Measurements from ENCODE around the gene ARHGAP24. TPM values are rescaled to one million over a fixed set of nuclear protein-coding genes. Genes with fewer than 3 reads are reported as not detected.

Gene ARHGAP24
- total RNA-seq, 2 donors from 2014 or later: 7.0 TPM; not detected in 1

GRCh38 chr4:85672959-85673358, 198.0 kb downstream of the ARHGAP24 start:
- ATAC-seq (no peak), DNase-seq (no peak)
- no peaks in the 10 kb centered on the region for H3K9me3 ChIP-seq (ENCODE audit: control insufficient read depth, low read length, poor library complexity, severe bottlenecking)
- no peak overlapping the region for H3K4me3 Mint-ChIP-seq
- H3K36me3 Mint-ChIP-seq (ENCODE audit: low read depth): no peaks in the 10 kb centered on the region
- no peaks in the 10 kb centered on the region for H3K27me3 Mint-ChIP-seq
- H3K4me1 Mint-ChIP-seq: no peaks in the 10 kb centered on the region
- no peak overlapping the region for H3K27ac Mint-ChIP-seq

DNA sequence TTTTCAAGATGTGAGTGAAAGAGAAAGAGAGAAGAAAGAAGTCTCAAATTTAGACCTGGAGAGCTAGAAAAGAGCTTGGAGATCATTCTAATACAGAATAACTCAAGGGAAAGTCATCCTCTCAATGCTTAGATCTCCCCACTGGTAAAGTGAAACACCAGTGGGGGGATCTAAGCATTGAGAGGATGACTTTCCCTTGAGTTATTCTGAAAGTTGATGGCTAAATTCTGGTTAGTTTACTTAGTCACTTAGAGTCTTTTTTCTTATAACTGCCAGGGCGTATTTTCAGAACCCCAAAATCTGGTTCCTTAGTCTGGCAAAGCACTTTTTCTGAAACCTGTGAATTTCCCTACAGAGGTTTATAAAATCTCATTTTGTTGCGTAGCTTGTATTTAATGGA, 198.6 kb downstream of the ARHGAP24 start:
- no peak overlapping the region for H3K27ac Mint-ChIP-seq
- ATAC-seq: no peak
- H3K27me3 Mint-ChIP-seq: no peaks in the 10 kb centered on the region
- no peaks in the 10 kb centered on the region for H3K4me1 Mint-ChIP-seq
- no peak for DNase-seq
- H3K4me3 Mint-ChIP-seq: no peak overlapping the region
- H3K36me3 Mint-ChIP-seq (ENCODE audit: low read depth): no peaks in the 10 kb centered on the region
- H3K9me3 ChIP-seq (ENCODE audit: control insufficient read depth, low read length, poor library complexity, severe bottlenecking): no peaks in the 10 kb centered on the region

DNA sequence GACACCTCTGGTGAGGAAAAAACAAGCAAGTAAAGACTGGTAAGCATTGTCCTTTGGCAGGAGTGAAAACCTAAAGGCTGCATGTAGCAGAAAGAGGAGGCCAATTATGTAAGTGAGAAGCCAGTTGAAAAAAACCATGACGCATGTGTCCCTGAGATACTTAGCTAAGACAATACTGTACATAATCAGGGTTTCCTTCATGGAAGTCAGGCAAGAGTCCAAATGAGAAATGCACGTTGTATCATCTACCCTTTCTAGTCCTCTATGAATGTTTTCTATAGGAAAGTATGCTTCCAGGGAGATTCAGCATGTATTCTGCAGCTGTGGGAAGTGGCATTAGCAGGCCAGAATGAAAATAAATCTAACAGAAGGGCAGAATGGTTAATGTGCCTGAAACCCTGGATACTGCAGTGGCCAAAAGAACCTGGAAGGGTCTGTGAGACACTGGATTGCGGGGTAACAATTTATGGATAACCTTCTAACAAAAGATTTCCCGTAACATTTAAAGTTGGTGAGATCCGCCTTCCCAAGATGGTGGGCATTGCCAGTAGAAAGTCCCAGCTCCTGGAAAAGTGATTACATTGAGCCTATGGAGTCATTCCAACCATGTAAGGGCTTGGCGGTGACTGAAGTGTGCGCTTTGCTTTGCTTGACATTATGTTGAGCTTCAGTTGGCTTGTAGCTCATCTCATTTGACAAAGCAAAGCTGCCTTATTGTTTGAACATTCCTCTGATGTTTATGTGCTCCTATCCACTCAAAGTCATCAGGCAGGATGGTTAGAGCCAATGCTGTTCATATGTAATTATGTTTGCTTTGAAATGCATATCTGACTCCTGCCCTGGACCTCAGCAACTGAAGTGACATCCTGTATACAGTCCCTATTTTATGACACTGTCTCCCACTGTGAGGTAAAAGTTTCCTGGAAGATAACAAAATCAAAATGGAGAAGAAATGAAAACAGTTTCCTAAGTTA, 200.4 kb downstream of the ARHGAP24 start:
- no peaks in the 10 kb centered on the region for H3K36me3 Mint-ChIP-seq (ENCODE audit: low read depth)
- H3K4me3 Mint-ChIP-seq: no peak overlapping the region
- H3K27ac Mint-ChIP-seq: no peak overlapping the region

GRCh38 chr4:85676050-85676425, 201.1 kb downstream of the ARHGAP24 start:
- no peaks in the 10 kb centered on the region for H3K27me3 Mint-ChIP-seq
- no peaks in the 10 kb centered on the region for H3K4me1 Mint-ChIP-seq
- no peak overlapping the region for H3K27ac Mint-ChIP-seq
- H3K9me3 ChIP-seq (ENCODE audit: control insufficient read depth, low read length, poor library complexity, severe bottlenecking): no peaks in the 10 kb centered on the region
- ATAC-seq (no peak), DNase-seq (no peak)
- no peak overlapping the region for H3K4me3 Mint-ChIP-seq
- no peaks in the 10 kb centered on the region for H3K36me3 Mint-ChIP-seq (ENCODE audit: low read depth)

More for the DNA sequence above, 200.4 kb downstream of the ARHGAP24 start:
- no peaks in the 10 kb centered on the region for H3K4me1 Mint-ChIP-seq
- no peaks in the 10 kb centered on the region for H3K9me3 ChIP-seq (ENCODE audit: control insufficient read depth, low read length, poor library complexity, severe bottlenecking)
- DNase-seq (no peak), ATAC-seq (no peak)
- H3K27me3 Mint-ChIP-seq: no peaks in the 10 kb centered on the region

DNA sequence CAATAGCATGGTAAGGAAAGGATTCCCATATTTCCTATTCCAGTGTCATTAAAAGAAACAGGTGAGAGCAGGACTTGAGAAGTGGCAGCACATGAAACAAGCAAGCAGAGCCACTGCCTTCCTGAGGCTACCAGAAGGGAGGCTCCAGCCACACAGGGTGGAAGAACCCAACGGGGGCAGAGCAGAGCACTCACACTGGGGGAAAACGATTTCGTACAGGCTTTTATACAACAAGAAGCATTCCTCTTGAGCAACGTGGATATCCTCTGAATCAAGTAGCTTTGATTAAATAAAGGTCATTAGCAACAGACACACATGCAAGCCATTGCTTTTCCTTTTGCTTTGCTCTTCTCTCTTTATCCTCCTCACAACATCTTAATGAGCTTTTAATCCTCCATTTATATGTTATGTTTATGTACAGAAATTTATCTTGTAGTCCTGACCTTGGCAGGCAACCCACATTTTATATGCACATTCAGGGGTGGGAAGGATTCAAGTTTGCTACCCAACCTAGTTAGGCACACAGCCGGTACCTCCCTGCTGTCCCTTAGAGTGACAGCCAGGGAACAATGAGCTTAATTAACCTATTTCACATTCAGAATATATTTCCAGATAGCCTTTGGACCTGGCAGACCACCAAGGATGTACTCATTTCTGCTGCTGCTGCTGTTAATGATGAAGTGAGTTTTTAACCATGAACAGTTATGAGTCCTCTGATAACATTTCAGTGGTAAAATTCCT, 202.1 kb downstream of the ARHGAP24 start:
- Mint-ChIP-seq H3K4me3 (no peak overlapping the region), H3K36me3 (ENCODE audit: low read depth) (no peaks in the 10 kb centered on the region), H3K27ac (no peak overlapping the region), H3K27me3 (no peaks in the 10 kb centered on the region), H3K4me1 (no peaks in the 10 kb centered on the region)
- ATAC-seq (no peak), DNase-seq (no peak)
- H3K9me3 ChIP-seq (ENCODE audit: control insufficient read depth, low read length, poor library complexity, severe bottlenecking): no peaks in the 10 kb centered on the region

GRCh38 chr4:85681221-85681657, 206.3 kb downstream of the ARHGAP24 start:
- Mint-ChIP-seq H3K4me3 (no peak overlapping the region), H3K27me3 (no peaks in the 10 kb centered on the region), H3K27ac (no peak overlapping the region), H3K4me1 (no peaks in the 10 kb centered on the region), H3K36me3 (ENCODE audit: low read depth) (no peaks in the 10 kb centered on the region)
- no peaks in the 10 kb centered on the region for H3K9me3 ChIP-seq (ENCODE audit: control insufficient read depth, low read length, poor library complexity, severe bottlenecking)
- DNase-seq: no peak
- peak; percentile 37 for ATAC-seq

- Mint-ChIP-seq H3K36me3 (ENCODE audit: low read depth) (no peaks in the 10 kb centered on the region), H3K27me3 (no peaks in the 10 kb centered on the region)
Observed at GRCh38 chr4:85681921-85682320, 207.0 kb downstream of the ARHGAP24 start.

GRCh38 chr4:85682391-85682790, 207.4 kb downstream of the ARHGAP24 start:
- Mint-ChIP-seq H3K36me3 (ENCODE audit: low read depth) (no peaks in the 10 kb centered on the region), H3K4me1 (no peaks in the 10 kb centered on the region), H3K27me3 (no peaks in the 10 kb centered on the region), H3K4me3 (no peak overlapping the region), H3K27ac (no peak overlapping the region)
- no peaks in the 10 kb centered on the region for H3K9me3 ChIP-seq (ENCODE audit: control insufficient read depth, low read length, poor library complexity, severe bottlenecking)
- ATAC-seq (no peak), DNase-seq (no peak)

More at GRCh38 chr4:85681921-85682320, 207.0 kb downstream of the ARHGAP24 start:
- no peaks in the 10 kb centered on the region for H3K9me3 ChIP-seq (ENCODE audit: control insufficient read depth, low read length, poor library complexity, severe bottlenecking)
- H3K4me3 Mint-ChIP-seq: no peak overlapping the region
- no peak overlapping the region for H3K27ac Mint-ChIP-seq
- no peak for ATAC-seq
- no peak for DNase-seq
- H3K4me1 Mint-ChIP-seq: no peaks in the 10 kb centered on the region

GRCh38 chr4:85684676-85685075, 209.7 kb downstream of the ARHGAP24 start:
- no peaks in the 10 kb centered on the region for H3K9me3 ChIP-seq (ENCODE audit: control insufficient read depth, low read length, poor library complexity, severe bottlenecking)
- H3K4me1 Mint-ChIP-seq: no peaks in the 10 kb centered on the region
- no peaks in the 10 kb centered on the region for H3K27me3 Mint-ChIP-seq
- DNase-seq (no peak), ATAC-seq (no peak)
- peak overlapping the region; percentile 29 for H3K27ac Mint-ChIP-seq
- H3K4me3 Mint-ChIP-seq: no peak overlapping the region
- no peaks in the 10 kb centered on the region for H3K36me3 Mint-ChIP-seq (ENCODE audit: low read depth)

GRCh38 chr4:85686398-85686797, 211.4 kb downstream of the ARHGAP24 start:
- Mint-ChIP-seq H3K27ac (no peak overlapping the region), H3K27me3 (no peaks in the 10 kb centered on the region), H3K36me3 (ENCODE audit: low read depth) (no peaks in the 10 kb centered on the region), H3K4me3 (no peak overlapping the region), H3K4me1 (no peaks in the 10 kb centered on the region)
- ATAC-seq (no peak), DNase-seq (no peak)
- H3K9me3 ChIP-seq (ENCODE audit: control insufficient read depth, low read length, poor library complexity, severe bottlenecking): no peaks in the 10 kb centered on the region

DNA sequence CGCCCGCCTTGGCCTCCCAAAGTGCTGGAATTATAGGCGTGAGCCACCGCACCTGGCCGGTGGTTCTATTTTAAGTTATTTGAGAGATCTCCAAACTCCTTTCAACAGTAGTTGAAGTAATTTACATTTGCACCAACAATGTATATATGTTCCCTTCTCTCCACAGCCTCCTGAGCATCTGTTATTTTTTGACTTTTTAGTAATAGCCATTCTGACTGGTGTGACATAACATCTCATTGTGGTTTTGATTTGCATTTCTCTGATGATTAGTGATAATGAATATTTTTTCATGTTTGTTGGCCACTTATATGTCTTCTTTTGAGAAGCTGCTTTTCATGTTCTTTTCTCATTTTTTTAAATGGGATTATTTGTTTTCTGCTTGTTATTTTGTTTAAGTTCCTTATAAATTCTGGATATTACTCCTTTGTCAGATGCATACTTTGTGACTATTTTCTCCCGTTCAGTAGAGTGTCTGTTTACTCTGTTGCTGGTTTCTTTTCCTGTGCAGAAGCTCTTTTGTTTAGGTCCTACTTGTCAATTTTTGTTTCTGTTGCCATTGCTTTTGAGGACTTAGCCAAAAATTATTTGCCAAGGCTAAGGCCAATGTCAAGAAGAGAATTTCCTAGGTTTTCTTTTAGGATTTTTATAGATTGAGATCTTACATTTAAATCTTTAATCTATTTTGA, 213.2 kb downstream of the ARHGAP24 start:
- no peaks in the 10 kb centered on the region for H3K9me3 ChIP-seq (ENCODE audit: control insufficient read depth, low read length, poor library complexity, severe bottlenecking)
- H3K36me3 Mint-ChIP-seq (ENCODE audit: low read depth): no peaks in the 10 kb centered on the region
- H3K27ac Mint-ChIP-seq: no peak overlapping the region
- H3K4me1 Mint-ChIP-seq: no peaks in the 10 kb centered on the region
- H3K4me3 Mint-ChIP-seq: no peak overlapping the region
- H3K27me3 Mint-ChIP-seq: no peaks in the 10 kb centered on the region
- ATAC-seq: no peak
- no peak for DNase-seq

- no peaks in the 10 kb centered on the region for H3K4me1 Mint-ChIP-seq
- ATAC-seq (no peak), DNase-seq (no peak)
- no peak overlapping the region for H3K4me3 Mint-ChIP-seq
- no peaks in the 10 kb centered on the region for H3K36me3 Mint-ChIP-seq (ENCODE audit: low read depth)
- H3K9me3 ChIP-seq (ENCODE audit: control insufficient read depth, low read length, poor library complexity, severe bottlenecking): no peaks in the 10 kb centered on the region
- no peak overlapping the region for H3K27ac Mint-ChIP-seq
- no peaks in the 10 kb centered on the region for H3K27me3 Mint-ChIP-seq
Observed at GRCh38 chr4:85696661-85697060, 221.7 kb downstream of the ARHGAP24 start.

DNA sequence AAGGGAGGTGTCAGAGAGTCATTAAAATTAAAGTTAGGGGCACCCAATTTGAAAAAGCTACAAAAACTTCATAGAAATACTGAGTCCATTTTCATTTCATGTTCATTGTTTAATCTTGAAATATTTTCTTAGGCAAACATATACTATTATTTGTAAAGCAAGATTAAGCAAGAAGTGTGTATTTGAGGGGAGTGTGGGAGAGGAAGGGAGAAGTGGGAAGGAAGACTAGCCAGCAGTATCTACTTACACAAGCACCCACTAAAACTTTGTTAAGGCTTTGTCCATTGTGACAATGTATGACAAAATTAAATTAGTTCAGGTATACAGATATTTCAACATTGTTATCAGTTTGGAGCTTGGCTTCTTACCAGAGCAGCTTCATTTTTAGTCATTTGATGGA, 222.9 kb downstream of the ARHGAP24 start:
- Mint-ChIP-seq H3K4me1 (no peaks in the 10 kb centered on the region), H3K27me3 (no peaks in the 10 kb centered on the region), H3K36me3 (ENCODE audit: low read depth) (no peaks in the 10 kb centered on the region), H3K27ac (no peak overlapping the region), H3K4me3 (no peak overlapping the region)
- DNase-seq (no peak), ATAC-seq (no peak)
- no peaks in the 10 kb centered on the region for H3K9me3 ChIP-seq (ENCODE audit: control insufficient read depth, low read length, poor library complexity, severe bottlenecking)

All from T-helper 17 cell (primary cell).